ENCODE results near the gene CPEB2.
"Not testable (repeated sequence)": the region's sequence is repeated elsewhere in the genome, so short reads cannot be mapped to it uniquely, and the experiment has no call there.

Gene CPEB2

GRCh38 chr4:15054541-15054940 is 52.3 kb downstream of the CPEB2 start:
- no peak for DNase-seq (ENCODE audit: low read depth)

DNA sequence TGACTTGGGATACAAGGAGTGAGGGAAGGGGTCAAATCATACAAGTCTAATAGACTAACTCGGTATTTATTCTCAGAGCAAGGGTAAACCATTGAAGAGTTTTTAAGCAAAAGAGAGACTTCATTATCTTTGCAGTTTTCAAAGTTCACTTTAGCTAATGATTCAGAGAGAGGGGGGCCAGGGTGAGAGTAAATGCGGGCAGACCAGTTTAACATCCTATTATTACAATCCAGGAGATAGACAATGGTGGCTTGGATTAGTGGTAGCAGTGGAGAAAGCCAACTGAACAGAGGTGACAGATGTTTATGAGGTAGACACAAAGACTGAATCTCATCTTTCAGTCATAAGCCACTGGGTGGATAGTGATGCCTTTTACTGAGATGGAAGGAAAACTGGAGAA is 57.9 kb downstream of the CPEB2 start:
- DNase-seq (ENCODE audit: low read depth) = no peak

DNA sequence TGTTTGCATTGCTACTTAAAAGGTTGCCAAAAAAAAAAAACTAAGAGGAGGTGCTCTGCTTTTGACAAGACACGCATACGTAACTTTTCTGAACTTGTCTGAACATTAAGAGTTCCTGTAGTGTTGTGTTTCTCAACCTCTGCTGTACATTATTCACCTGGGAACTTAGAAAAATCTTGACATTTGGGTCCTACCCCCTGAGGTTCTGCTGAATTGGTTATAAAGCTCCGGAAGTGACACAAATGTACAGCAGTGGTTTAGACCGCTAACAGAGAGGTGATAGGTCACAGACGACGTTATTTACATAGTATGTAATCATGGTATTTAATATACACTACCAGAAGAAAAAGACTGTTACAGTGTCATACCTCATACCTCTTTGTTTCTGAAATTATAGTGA is 61.1 kb downstream of the CPEB2 start:
- DNase-seq (ENCODE audit: low read depth) = no peak

- DNase-seq (ENCODE audit: low read depth) = no peak
Observed at GRCh38 chr4:15065516-15065915, 63.2 kb downstream of the CPEB2 start.

- DNase-seq (ENCODE audit: low read depth) = no peak
Observed at GRCh38 chr4:15066140-15066539, 63.9 kb downstream of the CPEB2 start.

GRCh38 chr4:15068298-15068697 is 66.0 kb downstream of the CPEB2 start:
- no peak for DNase-seq (ENCODE audit: low read depth)

DNA sequence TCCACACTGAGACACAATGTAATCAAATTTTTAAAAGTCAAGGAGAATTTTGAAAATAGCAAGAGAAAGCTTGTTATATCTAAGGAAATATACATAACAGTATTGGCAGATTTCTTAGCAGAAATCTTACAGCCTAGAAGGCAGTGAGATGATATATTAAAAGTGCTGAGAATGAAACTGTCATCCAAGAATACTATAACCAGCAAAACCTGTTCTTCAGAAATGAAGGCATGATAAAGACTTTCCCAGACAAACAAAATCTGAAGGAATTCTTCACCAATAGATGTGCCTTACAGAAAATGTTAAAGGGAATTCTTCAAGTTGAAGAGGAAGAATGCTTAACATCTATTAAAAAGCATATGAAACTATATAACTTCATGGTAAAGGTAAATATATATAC is 73.6 kb downstream of the CPEB2 start:
- DNase-seq (ENCODE audit: low read depth) = no peak

DNA sequence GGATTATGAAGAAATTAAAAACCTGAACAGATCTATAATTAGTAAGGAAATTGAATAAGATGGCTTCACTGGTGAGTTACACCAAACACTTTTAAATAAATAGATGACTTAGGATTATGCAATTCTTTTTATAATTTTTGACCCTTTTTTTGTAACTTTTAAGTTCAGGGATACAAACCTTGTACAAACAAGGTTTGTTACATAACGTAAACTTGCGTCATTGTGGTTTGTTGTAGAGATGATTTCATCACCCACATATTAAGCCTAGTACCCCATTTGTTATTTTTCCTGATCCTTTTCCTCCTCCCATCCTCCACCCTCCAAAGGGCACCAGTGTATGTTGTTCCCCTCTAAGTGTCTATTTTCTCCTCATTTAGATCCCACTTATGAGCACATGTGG is 75.7 kb downstream of the CPEB2 start:
- no peak for DNase-seq (ENCODE audit: low read depth)

DNA sequence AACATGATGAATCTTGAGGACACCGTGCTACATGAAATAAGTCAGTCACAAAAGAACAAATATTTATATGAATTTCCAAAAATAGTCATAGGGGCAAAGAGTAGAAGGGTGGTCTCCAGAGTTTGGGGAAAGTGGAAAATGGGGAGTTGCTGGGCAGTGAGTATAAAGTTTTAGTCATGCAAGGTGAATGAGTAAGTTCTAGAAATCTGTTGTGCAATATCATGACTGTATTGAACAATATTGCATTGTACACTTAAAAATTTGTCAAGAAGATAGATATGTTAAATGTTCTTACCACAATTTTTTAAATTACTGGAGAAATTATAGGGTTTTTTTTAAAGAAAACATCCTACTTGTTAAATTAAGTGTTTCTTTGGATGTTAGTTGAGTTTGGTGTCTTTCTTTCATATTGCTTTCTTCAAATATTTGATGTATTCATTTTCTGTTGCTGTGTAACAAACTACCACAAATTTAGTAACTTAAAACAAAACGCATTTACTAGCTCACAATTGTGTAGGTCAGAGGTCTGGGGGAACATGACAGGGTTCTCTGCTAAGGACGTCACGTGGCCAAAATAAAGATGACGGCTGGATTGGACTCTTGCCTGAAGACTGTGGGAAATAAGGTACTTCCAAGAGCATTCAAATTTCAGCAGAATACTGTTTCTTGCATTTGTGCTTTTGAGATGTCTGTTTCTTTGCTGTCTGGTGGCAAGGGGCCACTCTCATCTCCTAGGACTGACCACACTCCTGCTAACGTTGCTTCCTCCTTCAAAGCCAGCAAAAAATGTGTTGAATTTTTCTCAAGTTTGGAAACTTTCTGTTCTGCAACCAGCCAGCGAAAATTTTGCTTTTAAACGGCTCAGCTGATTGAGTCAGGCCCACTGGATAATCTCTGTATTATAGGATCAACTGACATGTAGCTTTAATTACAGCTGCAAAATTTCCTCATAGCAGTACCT is 76.7 kb downstream of the CPEB2 start:
- no peak for DNase-seq (ENCODE audit: low read depth)

GRCh38 chr4:15084780-15085179 is 82.5 kb downstream of the CPEB2 start:
- DNase-seq (ENCODE audit: low read depth) = no peak

DNA sequence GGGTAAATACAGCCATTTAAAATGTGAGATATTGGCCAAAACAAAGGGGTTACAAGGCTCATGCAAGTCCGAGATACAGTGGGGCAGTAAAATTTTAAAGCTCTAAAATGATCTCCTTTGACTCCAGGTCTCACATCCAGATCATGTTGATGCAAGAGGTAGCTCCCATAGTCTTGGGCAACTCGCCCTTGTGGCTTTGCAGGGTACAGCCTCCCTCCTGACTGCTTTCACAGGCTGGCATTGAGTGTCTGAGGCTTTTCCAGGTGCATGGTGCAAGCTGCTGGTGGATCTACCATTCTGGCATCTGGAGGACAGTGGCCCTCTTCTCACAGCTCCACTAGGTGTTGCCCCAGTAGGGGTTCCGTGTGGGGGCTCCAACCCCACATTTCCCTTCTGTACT is 83.5 kb downstream of the CPEB2 start:
- not testable (repeated sequence) for DNase-seq (ENCODE audit: low read depth)

DNA sequence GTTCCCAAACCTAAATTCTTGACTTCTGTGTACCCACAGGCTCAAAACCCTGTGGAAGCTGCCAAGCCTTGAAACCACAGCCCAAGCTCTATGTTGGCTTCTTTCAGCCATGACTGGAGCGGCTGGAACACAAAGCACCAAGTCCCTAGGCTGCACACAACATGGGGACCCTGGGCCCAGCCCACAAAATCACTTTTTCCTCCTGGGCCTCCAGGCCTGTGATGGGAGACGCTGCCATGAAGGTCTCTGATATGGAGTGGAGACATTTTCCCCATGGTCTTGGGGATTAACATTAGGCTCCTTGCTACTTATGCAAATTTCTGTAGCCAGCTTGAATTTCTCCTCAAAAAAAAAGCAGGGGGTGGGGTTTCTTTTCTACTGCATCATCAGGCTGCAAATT is 84.0 kb downstream of the CPEB2 start:
- not testable (repeated sequence) for DNase-seq (ENCODE audit: low read depth)

DNA sequence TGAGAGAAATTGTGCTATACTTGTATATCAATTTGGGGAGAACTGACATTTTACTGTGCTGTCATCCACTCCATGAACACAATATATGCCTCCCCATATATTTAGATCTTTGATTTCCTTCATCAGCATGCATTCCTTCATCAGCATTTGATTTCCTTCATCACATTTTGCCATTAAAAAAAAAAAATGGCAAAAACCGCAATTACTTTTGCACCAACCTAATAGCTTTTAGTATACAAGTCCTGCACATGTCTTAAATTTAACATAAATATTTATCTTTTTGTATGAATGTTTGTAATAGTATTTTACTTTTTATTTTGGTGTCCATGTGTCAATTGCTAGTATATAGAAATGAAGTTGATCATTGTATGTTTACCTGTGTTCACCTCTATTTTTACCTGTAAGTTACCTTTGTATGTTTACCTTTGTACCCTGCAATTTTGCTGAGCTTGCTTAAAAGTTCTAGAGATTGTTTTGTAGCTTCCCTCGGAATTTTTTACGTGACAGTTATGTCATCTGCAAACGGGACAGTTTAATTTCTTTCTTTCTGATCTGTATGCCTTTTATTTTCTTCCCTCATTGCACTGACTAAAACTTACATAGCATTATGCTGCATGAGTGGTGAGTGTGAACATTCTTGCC is 86.2 kb downstream of the CPEB2 start:
- no peak for DNase-seq (ENCODE audit: low read depth)

DNA sequence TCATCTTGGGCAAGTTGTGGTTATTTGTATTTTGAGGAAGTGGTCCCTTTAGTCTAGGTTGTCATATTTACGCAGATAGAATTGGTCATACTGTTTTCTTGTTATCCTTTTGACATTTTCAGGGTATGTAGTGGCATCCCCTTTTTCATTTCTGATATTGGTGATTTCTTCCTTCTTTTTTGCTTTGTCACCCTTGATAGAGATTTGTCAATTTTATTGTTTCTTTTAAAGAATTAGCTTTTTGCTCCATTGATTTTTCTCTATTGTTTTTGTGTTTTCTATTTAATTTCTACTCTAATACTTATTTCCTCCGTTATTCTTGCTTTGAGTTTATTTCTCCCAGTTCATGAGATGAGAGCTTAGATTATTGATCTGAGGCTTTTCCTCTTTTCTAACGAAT is 87.7 kb downstream of the CPEB2 start:
- DNase-seq (ENCODE audit: low read depth) = no peak

- no peak for DNase-seq (ENCODE audit: low read depth)
Observed at GRCh38 chr4:15100380-15100779, 98.1 kb downstream of the CPEB2 start.

DNA sequence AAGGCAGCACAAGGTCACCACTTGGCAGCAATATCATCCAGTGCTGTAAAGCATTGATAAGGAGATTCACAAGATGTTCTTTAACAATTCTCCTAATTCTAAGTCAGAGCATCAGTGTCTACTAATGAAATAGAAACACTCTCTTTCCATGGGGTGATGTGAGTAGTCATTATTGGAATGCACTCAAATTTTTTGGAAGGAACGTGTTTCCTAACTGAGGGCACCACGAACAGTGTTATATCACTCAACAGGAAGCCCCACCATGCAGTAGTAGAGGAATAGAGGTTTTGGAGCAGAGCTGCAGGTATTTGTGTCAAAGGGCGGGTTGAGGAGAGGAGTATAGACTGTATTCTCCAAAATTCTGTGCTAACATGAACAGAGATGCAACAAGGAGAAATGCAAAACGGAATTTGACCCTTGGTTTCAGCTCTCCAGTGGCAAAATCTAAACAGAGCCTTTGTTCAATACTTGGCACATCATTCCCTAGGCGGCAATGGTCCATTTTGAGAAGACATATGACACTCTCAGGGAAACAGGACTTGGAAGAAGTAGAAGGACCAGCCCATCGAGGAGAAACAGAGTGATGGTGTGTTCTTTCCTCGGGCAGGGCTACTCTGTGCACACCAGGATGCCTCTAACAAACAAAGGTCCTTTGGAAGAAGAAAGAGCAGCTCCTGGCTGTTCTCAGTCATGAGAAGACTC is 98.9 kb downstream of the CPEB2 start:
- DNase-seq (ENCODE audit: low read depth) = no peak

DNA sequence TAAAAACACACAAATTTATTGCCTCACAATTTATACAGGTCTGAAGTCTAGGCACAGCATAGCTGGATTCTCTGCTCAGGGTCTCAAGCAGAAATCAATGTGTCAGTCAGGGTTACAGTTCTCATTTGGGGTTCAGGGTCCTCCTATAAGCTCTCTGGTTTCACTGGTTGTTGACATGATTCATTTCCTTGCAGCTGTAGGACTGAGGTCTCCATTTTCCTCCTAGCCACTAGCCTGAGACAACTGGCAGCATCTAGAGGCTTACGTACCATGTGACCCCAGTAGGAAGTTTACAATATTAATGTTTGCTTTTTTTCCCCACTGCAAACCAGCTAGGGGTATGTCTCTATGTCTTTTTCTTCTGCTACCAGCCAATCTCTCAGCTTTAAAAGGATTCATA is 102.5 kb downstream of the CPEB2 start:
- no peak for DNase-seq (ENCODE audit: low read depth)

- DNase-seq (ENCODE audit: low read depth) = no peak
Observed at GRCh38 chr4:15106399-15106798, 104.1 kb downstream of the CPEB2 start.

- no peak for DNase-seq (ENCODE audit: low read depth)
Observed at GRCh38 chr4:15109600-15109999, 107.3 kb downstream of the CPEB2 start.

DNA sequence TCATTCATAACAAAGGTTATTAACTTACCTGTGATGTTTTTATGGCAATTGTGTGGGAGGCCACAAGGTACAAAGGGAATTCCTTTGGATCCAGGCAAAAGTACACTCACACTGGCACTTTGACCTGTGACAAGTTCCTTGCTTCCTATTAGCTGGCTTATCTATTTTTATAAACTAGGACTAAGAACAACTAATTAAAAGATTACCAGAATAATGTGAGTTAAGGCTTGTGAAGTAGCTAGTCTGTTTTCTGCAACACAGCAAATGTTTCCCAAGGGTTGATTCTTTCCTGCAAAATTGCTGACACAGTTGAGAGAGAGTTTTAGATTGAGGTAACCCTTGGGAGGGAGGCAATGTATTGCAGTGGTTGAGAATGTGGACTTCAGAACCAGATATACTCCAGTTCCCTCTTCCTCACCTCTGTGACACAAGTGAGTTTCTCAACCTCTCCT is 107.9 kb downstream of the CPEB2 start:
- no peak for DNase-seq (ENCODE audit: low read depth)

- DNase-seq (ENCODE audit: low read depth) = no peak
Observed at GRCh38 chr4:15116509-15117079, 114.3 kb downstream of the CPEB2 start.

- DNase-seq (ENCODE audit: low read depth) = no peak
Observed at GRCh38 chr4:15117270-15117946, 115.1 kb downstream of the CPEB2 start.
